Keratinocyte (primary cell): ENCODE data around the gene NEGR1.

Experiments used
- CTCF ChIP-seq, 3 experiments: IDR thresholded peaks in 1 of 3; conservative IDR thresholded peaks in 1 of 3; optimal IDR thresholded peaks in 1 of 3; 2 replicates in 2 of 3; 3 replicates in 1 of 3; pipeline versions ENCODE3 to v1.5.1; 2011; ENCODE audit warnings: low read length in 3 of 3, mild to moderate bottlenecking in 3 of 3, moderate library complexity in 2 of 3, control low read depth in 1 of 3, inconsistent platforms in 1 of 3; ENCODE audit not compliant: insufficient read depth in 2 of 3; ENCODE audit errors: extremely low read depth in 1 of 3
- EZH2 ChIP-seq: IDR thresholded peaks from one replicate; pipeline ENCODE4 v1.6.1; 2012; ENCODE audit warnings: inconsistent platforms, mild to moderate bottlenecking, low read length, moderate library complexity

- TF ChIP-seq CTCF (optimal IDR thresholded peaks at IDR 0.05 in 1 of 3, IDR thresholded peaks at IDR 0.05 in 1 of 3, conservative IDR thresholded peaks at IDR 0.05 in 1 of 3; ENCODE audit: extremely low read depth in 1 of 3, insufficient read depth in 2 of 3, low read length in 3 of 3) (no peak), EZH2 (no peak)
Measured at GRCh38 chr1:71603044-71603776, 679.1 kb downstream of the NEGR1 start.
